GM18511 (cell line): ENCODE data around the gene CAMKK2.
A peak's percentile ranks its signal among the peaks of the same experiment; 100 is the strongest.
"Not testable (repeated sequence)": the region's sequence is repeated elsewhere in the genome, so short reads cannot be mapped to it uniquely, and the experiment has no call there.

ENCODE experiments used
- ATAC-seq: cut with Tn5 transposase; IDR thresholded peaks from one replicate; pipeline ENCODE4 v1.9.1; 2021; ENCODE audit warnings: mild to moderate bottlenecking, moderate library complexity; ENCODE audit not compliant: unreplicated experiment

CAMKK2 gene

DNA sequence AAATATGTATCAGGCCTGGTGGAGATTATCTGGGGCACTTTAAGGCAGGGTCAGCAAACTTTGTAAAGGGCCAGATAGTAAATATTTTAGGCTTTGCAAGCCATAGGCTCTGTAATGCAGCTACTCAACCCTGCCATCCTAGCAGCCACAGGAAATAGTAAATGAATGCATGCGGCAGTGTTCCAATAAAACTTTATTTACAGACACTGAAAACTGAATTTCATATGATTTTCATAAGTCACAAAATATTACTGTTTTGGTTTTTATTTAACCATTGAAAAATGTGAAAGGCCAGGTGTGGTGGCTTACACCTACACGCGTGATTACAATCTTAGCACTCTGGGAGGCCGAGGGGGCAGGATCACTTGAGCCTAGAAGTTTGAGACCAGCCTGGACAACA lies 3.2 kb upstream of the CAMKK2 start:
- no peak for ATAC-seq

DNA sequence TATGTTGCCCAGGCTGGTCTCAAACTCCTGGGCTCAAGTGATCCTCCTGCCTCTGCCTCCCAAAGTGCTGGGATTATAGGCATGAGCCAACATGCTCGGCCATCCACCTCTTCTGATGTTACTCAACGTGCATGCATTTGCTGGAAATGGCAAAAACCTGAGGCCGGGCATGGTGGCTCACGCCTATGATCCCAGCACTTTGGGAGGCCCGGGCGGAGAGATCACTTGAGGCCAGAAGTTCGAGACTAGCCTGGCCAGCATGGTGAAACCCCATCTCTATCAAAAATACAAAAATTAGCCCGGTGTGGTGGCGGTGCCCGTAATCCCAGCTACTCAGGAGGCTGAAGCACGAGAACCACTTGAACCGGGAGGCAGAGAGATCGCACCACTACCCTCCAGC lies 1.9 kb upstream of the CAMKK2 start:
- not testable (repeated sequence) for ATAC-seq

DNA sequence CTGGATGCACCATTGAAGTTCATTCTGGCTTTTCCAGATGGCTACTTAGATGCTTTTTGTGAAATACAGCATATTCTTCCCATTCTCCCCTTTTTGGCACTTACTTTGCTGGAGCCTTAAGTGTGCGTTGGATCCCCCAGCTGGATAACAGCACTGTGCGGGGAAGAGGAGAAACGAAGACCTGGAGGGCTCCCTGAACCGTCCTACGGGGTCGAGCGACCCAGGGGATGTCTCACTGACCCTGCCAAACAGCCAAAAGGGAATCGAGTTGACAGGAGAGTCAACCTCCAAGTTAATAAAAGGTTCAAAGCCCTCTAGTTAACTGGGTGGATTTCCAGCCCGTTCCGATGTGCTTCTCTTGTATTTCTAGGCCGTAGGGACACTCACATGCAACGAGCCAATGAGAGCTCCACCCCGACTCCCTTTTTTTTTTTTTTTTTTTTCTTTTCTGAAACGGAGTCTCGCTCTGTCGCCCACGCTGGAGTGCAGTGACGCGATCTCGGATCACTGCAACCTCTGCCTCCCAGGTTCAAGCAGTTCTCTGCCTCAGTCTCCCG lies 1.0 kb upstream of the CAMKK2 start:
- ATAC-seq, result peak; percentile 7

DNA sequence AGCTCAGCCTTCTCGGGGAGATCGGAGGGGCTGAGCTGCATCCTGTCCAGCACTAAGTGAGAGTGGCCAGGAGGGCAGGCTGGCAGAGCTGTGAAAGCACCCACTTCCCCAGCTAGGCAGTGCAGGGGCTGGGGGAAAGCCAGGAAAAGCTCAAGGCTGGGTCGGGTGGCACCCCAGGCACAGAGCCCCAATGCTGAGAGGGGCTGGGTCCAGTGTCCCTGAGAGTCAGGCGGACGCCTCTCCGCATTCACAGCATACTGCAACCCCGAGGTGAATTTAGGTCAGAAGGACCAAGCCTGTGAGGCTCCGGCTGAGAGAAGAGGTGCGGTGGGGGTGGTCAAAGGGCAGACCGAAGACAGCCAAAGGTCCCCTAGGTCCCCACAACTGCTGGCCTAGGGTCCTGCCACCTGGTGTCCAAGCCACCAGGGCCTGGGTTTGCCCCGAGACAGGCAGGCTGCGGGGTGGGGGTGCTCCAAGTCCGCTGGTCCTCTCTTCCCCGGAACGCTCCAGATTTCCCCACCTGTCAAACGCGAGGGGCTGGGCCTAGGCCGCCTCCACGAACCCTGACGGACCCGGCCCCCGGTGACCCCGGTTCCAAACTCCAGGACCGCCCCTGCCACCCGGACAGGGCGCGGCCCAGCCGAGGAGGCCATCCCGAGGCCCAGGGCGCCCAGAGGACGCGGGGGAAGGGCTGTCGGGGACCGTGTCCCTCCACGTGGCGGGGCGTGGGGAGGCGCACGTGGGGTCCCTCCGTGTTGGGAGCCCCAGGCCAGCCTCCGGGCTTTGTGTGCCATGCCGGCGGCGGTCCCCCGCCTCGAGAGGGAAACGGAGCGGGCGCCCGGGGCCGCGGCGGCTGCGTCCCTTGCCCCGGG lies 527 bp downstream of the CAMKK2 start:
- peak; percentile 31 for ATAC-seq

DNA sequence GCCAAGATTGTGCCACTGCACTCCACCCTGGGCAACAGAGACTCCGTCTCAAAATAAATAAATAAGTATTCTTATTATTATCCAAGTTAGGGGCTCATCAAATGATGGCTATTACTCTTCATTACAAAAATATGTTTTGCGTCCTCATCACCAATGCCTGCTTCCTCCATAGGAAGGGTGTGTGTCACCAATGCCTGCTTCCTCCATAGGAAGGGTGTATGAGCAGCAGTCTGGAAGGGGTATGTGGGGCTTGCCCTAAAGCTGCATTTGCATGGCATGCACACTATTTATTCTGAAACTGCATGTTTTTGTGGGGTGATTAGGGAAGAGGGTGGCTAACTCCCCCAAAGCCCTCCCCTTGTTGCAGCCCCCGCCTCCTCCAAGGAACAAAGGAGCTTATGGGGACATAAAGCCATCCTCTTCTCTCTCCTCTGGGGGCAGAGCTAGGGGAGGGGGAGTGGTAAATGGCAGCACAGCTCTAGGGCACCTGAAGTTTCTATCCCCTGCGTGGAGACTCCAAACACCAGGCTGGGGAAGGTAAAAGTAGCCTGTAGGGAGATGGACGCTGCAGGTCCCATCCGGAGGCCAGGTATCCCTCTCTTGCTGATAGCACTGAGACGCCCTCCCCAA lies 1.3 kb downstream of the CAMKK2 start:
- ATAC-seq, result no peak

DNA sequence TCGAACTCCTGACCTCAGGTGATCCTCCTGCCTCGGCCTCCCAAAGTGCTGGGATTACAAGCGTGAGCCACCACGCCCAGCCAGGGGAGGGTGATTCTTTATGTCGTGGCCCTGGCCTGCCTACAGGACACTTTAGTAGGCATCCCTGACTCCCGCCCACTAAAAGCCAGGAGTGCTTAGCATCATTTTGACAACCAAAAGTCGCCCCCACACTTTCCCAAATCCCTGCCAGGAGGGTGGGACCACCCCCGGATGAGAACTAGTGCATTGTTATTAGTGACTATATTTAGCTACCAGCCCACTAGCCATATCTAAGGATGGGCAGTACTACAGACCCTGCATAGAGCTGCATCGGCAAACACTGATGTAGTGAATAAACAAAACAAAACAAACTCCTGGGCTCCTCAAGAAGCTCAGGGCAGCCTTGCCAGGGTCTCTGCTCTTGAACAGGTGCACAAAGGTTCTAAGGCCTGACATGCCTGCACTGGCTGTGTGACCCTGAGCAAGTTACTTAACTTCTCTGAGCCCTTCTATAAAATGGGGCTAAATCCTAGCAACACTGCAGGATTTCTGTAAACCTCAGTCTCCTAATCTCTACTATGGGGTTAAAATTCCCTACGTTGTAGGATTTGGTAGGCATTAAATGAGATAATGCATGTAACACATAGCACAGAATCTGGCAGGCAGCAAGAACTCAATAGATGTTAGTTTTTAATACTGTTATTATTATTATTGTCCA lies 2.2 kb downstream of the CAMKK2 start:
- ATAC-seq, result no peak

DNA sequence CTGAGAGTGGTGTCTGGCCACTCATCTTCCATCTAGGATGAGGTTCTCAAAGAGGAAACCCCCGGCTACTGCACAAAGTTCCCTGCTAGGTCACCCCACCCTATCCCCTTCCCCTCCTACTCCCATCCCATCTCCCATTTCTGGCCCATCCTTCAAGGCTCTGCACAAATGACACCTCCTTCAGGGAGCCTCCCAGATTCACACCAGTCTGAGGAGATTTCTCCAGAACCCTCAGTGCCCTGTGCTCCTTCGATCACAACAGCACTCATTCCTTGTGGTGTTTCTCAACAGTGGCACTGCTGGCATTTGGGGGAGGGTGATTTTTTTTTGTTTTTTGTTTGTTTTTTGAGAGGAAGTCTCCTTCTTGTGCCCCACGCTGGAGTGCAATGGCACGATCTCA lies 2.9 kb downstream of the CAMKK2 start:
- no peak for ATAC-seq

DNA sequence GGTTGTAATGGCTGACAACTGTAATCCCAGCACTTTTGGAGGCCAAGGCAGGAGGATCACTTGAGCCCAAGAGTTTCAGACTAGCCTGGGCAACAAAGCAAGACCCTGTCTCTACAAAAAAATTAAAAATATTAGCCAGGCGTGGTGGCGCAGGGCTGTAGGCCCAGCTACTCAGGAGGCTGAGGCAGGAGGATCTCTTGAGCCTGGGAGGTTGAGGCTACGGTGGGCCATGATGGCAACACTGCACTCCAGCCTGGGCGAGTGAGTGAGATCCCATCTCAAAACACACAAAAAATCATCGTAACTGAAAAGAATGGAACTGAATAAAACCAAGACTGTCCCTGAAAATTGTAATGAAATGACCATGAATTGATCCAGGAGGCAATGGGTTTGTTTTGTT lies 6.1 kb downstream of the CAMKK2 start:
- no peak for ATAC-seq

DNA sequence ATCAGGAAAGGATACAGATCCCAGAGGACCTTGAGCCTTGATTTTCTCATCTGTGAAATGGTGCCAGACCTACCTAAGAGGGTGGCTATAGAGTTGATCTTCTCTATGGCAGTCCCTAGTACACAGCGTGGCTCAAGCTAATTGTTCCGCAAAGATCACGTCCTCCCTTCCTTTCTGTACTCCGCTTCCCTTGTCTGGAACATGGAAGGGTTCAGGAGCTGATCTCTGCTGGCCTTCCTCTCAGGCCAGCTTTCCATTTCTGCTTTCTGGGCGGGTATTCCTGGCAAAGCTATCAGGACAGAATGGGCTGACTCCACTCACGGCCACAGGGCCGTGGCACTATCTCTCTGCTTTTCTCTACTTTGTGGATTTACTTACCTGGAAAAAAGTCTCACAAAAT lies 6.5 kb downstream of the CAMKK2 start:
- no peak for ATAC-seq

DNA sequence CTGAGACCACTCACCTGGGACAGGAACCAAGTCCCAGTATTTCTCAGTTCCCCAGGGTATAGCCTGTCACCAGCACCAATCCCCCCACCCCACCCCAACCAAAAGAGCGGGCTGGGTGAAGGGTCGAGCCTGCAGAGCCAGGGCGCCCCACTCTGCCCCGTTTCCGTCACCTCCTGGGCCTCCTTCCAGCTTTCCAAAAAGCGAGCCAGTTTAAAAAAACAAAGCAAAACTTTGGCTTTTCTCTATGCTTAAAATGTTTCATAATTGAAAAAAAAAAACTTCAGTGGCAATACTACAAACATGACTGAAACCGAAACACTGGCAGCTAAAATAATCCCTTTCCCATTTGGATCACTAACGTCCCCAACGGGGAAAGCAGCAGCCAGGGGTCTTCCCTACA lies 7.5 kb downstream of the CAMKK2 start:
- no peak for ATAC-seq

DNA sequence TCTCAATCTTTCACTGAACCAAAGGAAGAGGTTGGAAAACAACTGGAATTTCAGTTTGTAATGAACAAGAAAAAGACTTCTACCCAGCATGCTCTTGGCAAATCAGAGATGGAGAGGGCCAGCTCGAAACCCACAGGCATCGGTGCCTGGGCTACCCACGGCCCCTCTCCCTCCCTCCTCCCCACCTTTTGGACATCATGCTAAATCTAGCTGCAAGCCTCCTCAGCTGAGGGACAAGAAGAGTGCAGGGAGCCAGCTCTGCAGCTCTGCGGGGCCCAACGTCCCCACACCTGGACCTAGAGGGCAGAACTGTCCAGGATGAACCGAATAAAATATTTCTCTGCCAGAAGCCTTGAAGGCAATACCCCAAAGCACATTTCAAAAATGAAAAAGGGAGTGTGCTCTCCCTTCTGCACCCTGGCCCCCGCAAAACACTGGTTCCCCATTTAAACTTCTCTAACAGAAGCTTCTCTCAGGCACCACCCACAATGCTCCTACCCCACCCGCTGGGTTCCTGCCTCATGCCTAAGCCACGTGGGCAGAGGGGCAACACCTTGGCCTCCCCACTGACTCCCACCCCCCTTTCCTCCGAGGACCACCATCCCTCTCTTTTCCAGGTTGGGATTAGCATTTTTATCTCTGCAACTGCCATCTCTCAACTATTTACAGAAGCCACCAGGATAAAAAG lies 8.2 kb downstream of the CAMKK2 start:
- ATAC-seq, result peak; percentile 50

DNA sequence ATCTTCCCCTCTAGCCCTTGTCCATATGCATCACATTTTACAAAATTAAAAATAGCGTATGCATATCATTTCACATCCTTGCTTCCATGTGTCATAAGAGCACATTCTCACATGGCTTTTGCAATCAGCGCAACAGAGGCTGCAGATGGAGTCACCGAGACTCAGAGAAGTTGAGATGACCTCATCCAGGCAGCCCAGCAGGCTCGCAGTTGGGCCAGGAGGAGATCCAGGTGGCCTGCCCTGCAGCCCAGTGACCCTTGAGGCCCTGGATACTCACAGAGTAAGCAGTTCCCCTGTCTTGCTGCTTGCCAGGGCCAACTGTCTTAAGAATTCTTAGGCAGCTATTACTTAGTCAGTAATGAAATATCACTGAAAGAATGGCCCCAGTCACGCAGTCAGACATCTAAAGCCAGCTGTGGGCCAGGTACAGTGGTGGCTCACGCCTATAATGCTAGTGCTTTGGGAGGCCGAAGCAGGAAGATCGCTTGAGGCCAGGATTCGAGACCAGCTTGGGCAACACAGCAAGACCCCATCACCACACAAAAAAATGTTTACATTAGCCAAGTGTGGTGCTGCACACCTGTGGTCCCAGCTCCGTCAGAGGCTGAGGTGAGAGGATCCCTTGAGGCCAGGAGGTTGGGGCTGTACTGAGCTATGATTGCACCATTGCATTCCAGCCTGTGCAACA lies 9.1 kb downstream of the CAMKK2 start:
- ATAC-seq, result no peak

DNA sequence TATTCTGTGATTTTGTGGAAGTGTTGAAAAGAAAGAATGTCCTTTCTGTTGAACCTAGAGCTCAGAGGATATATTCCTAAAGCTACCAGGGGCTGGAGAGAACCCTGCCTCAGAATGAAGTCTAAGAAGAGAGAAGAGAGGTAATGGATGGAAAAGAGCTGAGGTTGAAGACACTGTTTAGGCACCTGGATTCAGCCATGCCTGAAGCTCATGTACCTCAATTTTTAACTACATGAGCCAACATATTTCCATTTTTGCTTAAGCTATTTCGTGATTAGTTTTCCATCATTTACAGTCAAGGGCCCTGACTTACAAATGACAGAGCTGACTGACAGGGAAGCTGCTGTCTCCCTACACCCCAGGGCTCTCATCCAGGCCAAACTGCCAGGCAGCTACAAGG lies 10.7 kb downstream of the CAMKK2 start:
- ATAC-seq, result no peak

DNA sequence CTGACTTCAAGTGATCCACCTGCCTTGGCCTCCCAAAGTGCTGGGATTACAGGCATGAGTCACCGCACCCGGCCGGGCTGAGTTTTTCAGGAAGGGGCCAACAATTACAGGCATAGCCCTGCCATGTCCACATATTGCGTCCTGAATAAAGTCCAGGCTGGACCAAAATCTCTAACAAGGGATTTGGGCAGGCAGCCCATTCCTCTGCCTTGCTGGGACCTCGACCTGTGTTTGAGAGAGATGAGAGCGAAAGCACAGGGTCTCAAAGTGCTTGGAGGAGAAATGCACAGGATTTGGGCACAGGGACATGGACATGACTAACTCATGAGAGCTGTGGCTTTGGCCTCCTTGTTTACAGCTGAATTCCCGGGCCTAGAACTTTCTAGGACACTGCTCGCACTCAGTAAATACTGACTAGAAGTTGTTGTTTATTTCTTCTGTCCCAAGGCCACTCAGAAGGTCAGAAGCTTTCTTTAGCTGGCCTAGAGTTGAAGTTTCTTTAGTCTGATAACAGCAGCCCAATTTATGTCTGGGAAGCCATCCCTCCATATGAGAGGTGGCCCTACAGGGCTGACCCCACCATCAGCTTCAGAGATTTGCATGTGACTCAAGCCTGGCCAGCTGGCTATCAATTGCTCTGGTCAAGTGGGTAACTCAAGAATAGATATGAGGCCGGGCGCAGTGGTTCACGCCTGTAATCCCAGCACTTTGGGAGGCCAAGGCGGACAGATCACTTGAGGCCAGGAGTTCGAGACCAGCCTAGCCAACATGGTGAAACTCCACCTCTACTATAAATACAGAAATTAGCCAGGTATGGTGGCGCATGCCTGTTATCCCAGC lies 11.7 kb downstream of the CAMKK2 start:
- no peak for ATAC-seq

DNA sequence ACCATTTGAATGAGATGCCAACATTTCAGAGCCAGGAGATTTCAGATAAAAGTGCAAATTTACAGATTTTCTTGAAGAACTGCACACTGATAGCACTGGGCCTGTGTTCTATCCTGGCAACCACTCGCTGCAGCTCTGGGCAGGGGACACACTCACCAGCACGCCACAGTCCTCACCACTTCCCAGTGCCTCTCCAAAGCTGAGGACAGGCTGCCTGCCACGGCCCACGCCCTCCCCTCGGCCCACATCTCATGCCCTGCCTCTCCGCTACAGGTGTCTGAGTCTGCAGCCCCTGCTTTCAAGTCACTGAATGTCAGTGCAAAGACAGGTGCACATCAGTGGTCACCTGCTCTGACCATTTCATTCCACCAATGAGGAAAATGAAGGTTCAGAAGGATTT lies 12.7 kb downstream of the CAMKK2 start:
- ATAC-seq, result no peak

DNA sequence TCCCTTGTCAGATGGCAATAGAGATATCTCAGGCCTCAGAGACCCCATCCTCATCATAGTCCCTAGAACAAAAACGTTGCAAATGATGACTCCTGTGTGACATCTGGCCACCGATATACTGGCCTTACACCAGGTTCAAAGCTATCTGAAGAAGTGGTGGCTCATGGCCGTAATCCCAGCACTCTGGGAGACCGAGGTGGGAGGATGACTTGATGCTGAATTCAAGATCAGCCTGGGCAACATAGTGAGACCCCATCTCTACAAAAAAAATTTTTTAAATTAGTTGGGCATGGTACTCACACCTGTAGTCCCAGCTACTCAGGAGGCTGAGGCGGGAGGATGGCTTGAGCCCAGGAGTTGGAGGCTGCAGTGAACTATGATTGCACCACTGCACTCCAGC lies 13.1 kb downstream of the CAMKK2 start:
- ATAC-seq, result no peak

DNA sequence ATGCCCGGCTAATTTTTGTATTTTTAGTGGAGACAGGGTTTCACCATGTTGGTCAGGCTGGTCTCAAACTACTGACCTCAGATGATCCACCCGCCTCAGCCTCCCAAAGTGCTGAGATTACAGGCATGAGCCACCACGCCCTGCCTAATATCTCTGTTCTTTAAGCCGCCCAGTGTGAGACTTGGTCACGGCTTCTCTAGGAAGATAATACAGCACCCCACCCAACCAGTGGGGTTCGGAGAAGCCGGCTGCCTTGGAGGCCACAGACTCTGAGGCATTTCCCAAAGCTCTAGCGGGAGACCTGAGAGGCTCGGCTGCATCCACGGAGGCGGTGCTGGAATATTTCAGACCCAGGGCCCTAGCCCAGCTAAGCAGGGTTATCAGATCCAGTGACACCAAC lies 13.6 kb downstream of the CAMKK2 start:
- ATAC-seq, result not testable (repeated sequence)

DNA sequence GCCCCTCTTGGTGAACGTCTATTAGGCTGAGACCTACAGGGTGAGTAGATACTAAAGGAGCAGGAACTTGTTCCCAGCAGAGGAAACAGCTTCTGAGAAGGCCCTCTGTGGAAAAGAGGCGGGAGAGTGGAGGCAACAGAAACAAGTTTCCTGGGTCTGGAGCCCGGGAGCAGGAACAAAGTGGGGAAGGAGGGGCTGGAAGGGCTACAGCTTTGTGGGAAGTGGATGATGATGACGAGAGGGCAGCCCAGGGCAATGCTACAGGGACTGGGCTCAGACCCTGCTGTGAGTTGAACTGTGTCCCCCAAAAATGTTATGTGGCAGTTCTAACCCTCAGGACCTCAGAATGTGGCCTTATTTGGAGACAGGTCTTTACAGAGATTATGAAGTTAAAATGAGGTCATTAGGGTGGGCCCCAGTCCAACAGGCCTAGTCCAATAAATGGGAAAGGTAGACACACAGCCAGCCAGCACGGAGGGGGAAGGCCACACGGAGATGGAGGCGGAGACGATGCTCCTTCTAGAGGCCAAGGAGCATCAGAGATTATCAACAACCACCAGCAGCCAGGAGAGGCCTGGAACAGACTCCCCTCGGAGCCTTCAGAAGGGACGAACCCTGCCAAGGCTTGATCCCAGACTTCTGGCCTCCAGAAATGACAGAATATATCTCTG lies 14.3 kb downstream of the CAMKK2 start:
- ATAC-seq, result no peak

DNA sequence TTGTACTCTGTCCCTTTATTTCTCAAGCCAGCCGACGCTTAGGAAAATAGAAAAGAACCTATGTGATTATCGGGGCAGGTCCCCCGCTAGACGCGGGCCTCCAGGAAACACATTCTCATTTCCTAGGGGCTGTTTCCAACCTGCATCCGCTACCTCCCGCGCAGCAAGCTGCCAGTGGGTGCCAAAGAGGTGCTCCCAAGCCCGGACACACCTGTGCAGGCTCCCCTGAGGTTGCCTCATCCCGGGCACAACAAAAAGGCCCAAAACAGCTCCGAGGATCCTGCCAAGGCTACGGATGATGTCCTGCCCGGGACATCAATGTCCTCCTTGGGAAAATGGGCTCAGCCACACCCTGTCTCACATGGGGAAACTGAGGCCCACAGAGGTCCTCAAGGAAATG lies 15.4 kb downstream of the CAMKK2 start:
- not testable (repeated sequence) for ATAC-seq
